HepG2 (cell line): Measurements from ENCODE around the gene CLDN7. TPM values are rescaled to one million over a fixed set of nuclear protein-coding genes. Genes with fewer than 3 reads are reported as not detected.

ENCODE experiments used
- CREB1 ChIP-seq, 2 experiments: fragments of 450-650 bp in 1 of 2; IDR thresholded peaks; 2 replicates each; pipeline ENCODE4 v1.6.1; 2016 to 2017; ENCODE audit warnings: control low read depth in 1 of 2, mild to moderate bottlenecking in 1 of 2, missing compliant biosample characterization in 1 of 2, missing genetic modification characterization in 1 of 2
- CREM ChIP-seq, 2 experiments: sonication (generic) in 1 of 2; formaldehyde crosslinking in 1 of 2; IDR thresholded peaks; 2 replicates each; pipeline versions ENCODE4 v1.4.0 to v1.6.1; 2016 to 2020; ENCODE audit warnings: antibody characterized with exemption in 1 of 2, mild to moderate bottlenecking in 1 of 2, missing genetic modification reagents in 1 of 2
- GFI1 ChIP-seq: sonication (generic); formaldehyde crosslinking; IDR thresholded peaks from 2 replicates; pipeline ENCODE4 v1.5.0; 2020; ENCODE audit warnings: missing genetic modification reagents, mild to moderate bottlenecking, borderline replicate concordance
- HNRNPLL ChIP-seq: fragments of 200-400 bp; formaldehyde crosslinking; IDR thresholded peaks from 2 replicates; pipeline ENCODE4 v1.6.1; 2017; ENCODE audit warnings: mild to moderate bottlenecking, low read depth, low read length; ENCODE audit not compliant: poor library complexity, severe bottlenecking
- NFATC3 ChIP-seq: sonication (generic); formaldehyde crosslinking; IDR thresholded peaks from 2 replicates; pipeline ENCODE4 v1.5.1; 2020; ENCODE audit warnings: mild to moderate bottlenecking, missing genetic modification reagents
- SALL1 ChIP-seq: sonication (generic); formaldehyde crosslinking; IDR thresholded peaks from 2 replicates; pipeline ENCODE4 v1.8.0; 2022; ENCODE audit warnings: mild to moderate bottlenecking, missing genetic modification reagents
- TEAD2 ChIP-seq: sonication (generic); formaldehyde crosslinking; IDR thresholded peaks from 2 replicates; pipeline ENCODE4 v1.9.0; 2021; ENCODE audit warnings: missing genetic modification reagents
- ZBTB33 ChIP-seq: sonication (generic); formaldehyde crosslinking; IDR thresholded peaks from 2 replicates; pipeline ENCODE4 v1.4.0; 2020; ENCODE audit warnings: missing genetic modification reagents
- ZNF329 ChIP-seq: sonication (generic); formaldehyde crosslinking; IDR thresholded peaks from 2 replicates; pipeline ENCODE4 v1.9.0; 2021; ENCODE audit warnings: low read depth, mild to moderate bottlenecking, missing genetic modification reagents
- ZNF431 ChIP-seq: sonication (generic); formaldehyde crosslinking; IDR thresholded peaks from 2 replicates; pipeline ENCODE4 v1.9.0; 2022; ENCODE audit warnings: missing genetic modification reagents, low read depth, mild to moderate bottlenecking, borderline replicate concordance
- ZNF451 ChIP-seq: sonication (generic); formaldehyde crosslinking; IDR thresholded peaks from 2 replicates; pipeline ENCODE4 v1.5.0; 2020; ENCODE audit warnings: mild to moderate bottlenecking, missing genetic modification reagents
- ZNF503 ChIP-seq: sonication (generic); formaldehyde crosslinking; IDR thresholded peaks from 2 replicates; pipeline ENCODE4 v1.4.0; 2020; ENCODE audit warnings: missing genetic modification reagents
- ZNF513 ChIP-seq: sonication (generic); formaldehyde crosslinking; conservative IDR thresholded peaks from 2 replicates; pipeline ENCODE4 v1.5.0; 2020; ENCODE audit warnings: missing genetic modification reagents
- ZNF646 ChIP-seq: sonication (generic); formaldehyde crosslinking; IDR thresholded peaks from 2 replicates; pipeline ENCODE4 v1.9.0; 2021; ENCODE audit warnings: mild to moderate bottlenecking, missing genetic modification reagents
- ZNF761 ChIP-seq: sonication (generic); formaldehyde crosslinking; conservative IDR thresholded peaks from 2 replicates; pipeline ENCODE4 v1.4.0; 2020; ENCODE audit warnings: mild to moderate bottlenecking, missing genetic modification reagents
- polyA plus RNA-seq, 8 experiments: library from polyadenylated mRNA; depleted of rRNA in 3 of 8; stranded (reverse) in 7 of 8; unstranded in 1 of 8; fragments of >200 nt; fragmentation: Illumina TruSeq in 4 of 8; extraction: Trizol in 4 of 8; gene quantifications; 2 replicates each; pipeline versions ENCODE4 v1.2.1 to v1.2.3, GENCODE V29; 2011 to 2016; ENCODE audit warnings: low read depth in 4 of 8, missing spikeins in 1 of 8, mixed read lengths in 1 of 8; ENCODE audit not compliant: insufficient read depth in 1 of 8
- total RNA-seq, 5 experiments: library from RNA; depleted of rRNA; stranded (reverse); fragments of >200 nt; fragmentation: Illumina TruSeq; extraction: Trizol; gene quantifications; 2 replicates each; pipeline ENCODE4 v1.2.3, GENCODE V29; 2016; ENCODE audit warnings: low read depth in 1 of 5

Gene CLDN7
- total and polyA plus RNA-seq, 2 of the 13 experiments (the other 11 are each of a cell fraction or from before 2014, with no cell fraction given) = not detected

GRCh38 chr17:7234083-7234951, 28.0 kb downstream of the CLDN7 start, which contains the start of gene DVL2 (continued):
- TF ChIP-seq ZNF503 (CRISPR knock-in tag) = peak; percentile 79; the same call in 1 of the 2 replicates
- TF ChIP-seq CREM (IDR thresholded peaks at IDR 0.05) = peak; percentile 21; the same call in 1 of the 2 replicates
- TF ChIP-seq CREM (CRISPR knock-in tag; IDR thresholded peaks at IDR 0.05) = no peak
- TF ChIP-seq ZNF513 (CRISPR knock-in tag) = peak; percentile 33; the same call in 1 of the 2 replicates
- no peak; the same call in 1 of the 2 replicates for TF ChIP-seq ZNF761 (CRISPR knock-in tag)
- no peak for TF ChIP-seq ZNF646 (CRISPR knock-in tag)
- peak; percentile 97 for TF ChIP-seq ZNF451 (CRISPR knock-in tag)
- no peak for TF ChIP-seq ZNF329
- TF ChIP-seq NFATC3 = no peak
- peak; percentile 85; the same call in 1 of the 2 replicates for TF ChIP-seq ZNF431 (CRISPR knock-in tag)
- TF ChIP-seq CREB1 (IDR thresholded peaks at IDR 0.05) = peak; percentile 57; the same call in 1 of the 2 replicates
- no peak for TF ChIP-seq CREB1 (CRISPR knock-in tag; IDR thresholded peaks at IDR 0.05)
- TF ChIP-seq HNRNPLL = peak; percentile 86
- 0 out of 2 replicates have a peak, but pooled peaks have one; percentile 11 for TF ChIP-seq GFI1 (CRISPR knock-in tag)
- TF ChIP-seq SALL1 (CRISPR knock-in tag) = peak; percentile 67; the same call in 1 of the 2 replicates
- TF ChIP-seq TEAD2 (CRISPR knock-in tag) = no peak
- TF ChIP-seq ZBTB33 = peak; percentile 51; the same call in 1 of the 2 replicates
